ENCODE results near the gene DNAJC7.

- TF ChIP-seq RAD21 (IDR thresholded peaks at IDR 0.05; ENCODE audit: low read depth) (no peak), EP300 (IDR thresholded peaks at IDR 0.05; ENCODE audit: borderline replicate concordance) (no peak)
Measured at GRCh38 chr17:42038221-42038973, 21.2 kb upstream of the DNAJC7 start.

Measured in Ishikawa (cell line).